ENCODE data around the gene WNT5B. TPM values are rescaled to one million over a fixed set of nuclear protein-coding genes. Genes with fewer than 3 reads are reported as not detected.

WNT5B gene
- total RNA-seq, 1 donor from 2014 or later = 15.0 TPM

Small RNA genes within 50 kb of the gene (small RNA-seq; reads per million reads assigned to genes)
- not detected for gene MIR3649 (ENCODE audit: low replicate concordance)

Other genes starting within 250 kb of the WNT5B start
- 15.0 TPM for gene FBXL14, start 34.6 kb upstream of the WNT5B start, total RNA-seq
- 24.1 TPM for gene ADIPOR2, start 61.8 kb downstream of the WNT5B start, total RNA-seq
- 2.2 TPM for gene LRTM2, start 191.3 kb downstream of the WNT5B start, total RNA-seq

Measured in temporal lobe (tissue), 2 donors.